Subcutaneous adipose tissue (tissue), 4 donors: ENCODE results near the gene DLG2. TPM values are rescaled to one million over a fixed set of nuclear protein-coding genes. Genes with fewer than 3 reads are reported as not detected.

Experiments
- total RNA-seq, 4 donors: library from RNA; depleted of rRNA; stranded (reverse); fragments of >200 nt; gene quantifications; one replicate each; pipeline ENCODE4 v1.1.0, GENCODE V29; 2016
- TF ChIP-seq, protein P1 (sequence below): fragments of 450-650 bp; IDR thresholded peaks from one replicate; pipeline ENCODE4 v1.5.1; 2016; ENCODE audit warnings: low read depth, mild to moderate bottlenecking, control low read depth, antibody characterized with exemption, moderate library complexity

The DLG2 gene
- total RNA-seq, 4 donors from 2014 or later, result 3.6 to 7.0 (median 6.1) TPM

- TF ChIP-seq, protein P1, sequence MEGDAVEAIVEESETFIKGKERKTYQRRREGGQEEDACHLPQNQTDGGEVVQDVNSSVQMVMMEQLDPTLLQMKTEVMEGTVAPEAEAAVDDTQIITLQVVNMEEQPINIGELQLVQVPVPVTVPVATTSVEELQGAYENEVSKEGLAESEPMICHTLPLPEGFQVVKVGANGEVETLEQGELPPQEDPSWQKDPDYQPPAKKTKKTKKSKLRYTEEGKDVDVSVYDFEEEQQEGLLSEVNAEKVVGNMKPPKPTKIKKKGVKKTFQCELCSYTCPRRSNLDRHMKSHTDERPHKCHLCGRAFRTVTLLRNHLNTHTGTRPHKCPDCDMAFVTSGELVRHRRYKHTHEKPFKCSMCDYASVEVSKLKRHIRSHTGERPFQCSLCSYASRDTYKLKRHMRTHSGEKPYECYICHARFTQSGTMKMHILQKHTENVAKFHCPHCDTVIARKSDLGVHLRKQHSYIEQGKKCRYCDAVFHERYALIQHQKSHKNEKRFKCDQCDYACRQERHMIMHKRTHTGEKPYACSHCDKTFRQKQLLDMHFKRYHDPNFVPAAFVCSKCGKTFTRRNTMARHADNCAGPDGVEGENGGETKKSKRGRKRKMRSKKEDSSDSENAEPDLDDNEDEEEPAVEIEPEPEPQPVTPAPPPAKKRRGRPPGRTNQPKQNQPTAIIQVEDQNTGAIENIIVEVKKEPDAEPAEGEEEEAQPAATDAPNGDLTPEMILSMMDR, result no peak
Measured at GRCh38 chr11:83549984-83550667, 2077.0 kb downstream of the DLG2 start.

GRCh38 chr11:83546368-83546767, 2080.8 kb downstream of the DLG2 start:
- TF ChIP-seq, protein P1, result no peak

- TF ChIP-seq, protein P1, result no peak
Measured at GRCh38 chr11:83545494-83546260, 2081.5 kb downstream of the DLG2 start.

- TF ChIP-seq, protein P1, result no peak
Measured at GRCh38 chr11:83544846-83545245, 2082.3 kb downstream of the DLG2 start.

GRCh38 chr11:83543706-83544439, 2083.3 kb downstream of the DLG2 start:
- TF ChIP-seq, protein P1, result no peak

DNA sequence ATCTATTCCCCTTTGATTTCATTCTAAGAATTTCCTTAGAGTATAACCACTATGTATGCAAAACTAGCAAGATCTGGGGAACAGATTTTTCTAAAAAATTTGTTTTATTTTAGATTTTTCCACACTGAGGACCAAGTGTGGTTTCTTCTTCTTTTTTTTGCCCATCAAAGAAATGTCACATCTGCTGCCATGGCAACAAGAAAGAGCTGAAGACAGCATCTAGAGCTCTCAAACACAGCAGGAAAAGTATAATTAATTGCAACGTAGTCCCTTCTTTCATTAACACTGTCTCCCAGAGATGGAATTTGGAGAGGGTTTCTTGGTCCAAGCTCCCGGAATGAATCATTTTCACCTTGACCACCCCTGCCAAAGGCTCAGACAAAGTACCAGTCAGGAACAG, 2084.3 kb downstream of the DLG2 start:
- TF ChIP-seq, protein P1, result no peak

DNA sequence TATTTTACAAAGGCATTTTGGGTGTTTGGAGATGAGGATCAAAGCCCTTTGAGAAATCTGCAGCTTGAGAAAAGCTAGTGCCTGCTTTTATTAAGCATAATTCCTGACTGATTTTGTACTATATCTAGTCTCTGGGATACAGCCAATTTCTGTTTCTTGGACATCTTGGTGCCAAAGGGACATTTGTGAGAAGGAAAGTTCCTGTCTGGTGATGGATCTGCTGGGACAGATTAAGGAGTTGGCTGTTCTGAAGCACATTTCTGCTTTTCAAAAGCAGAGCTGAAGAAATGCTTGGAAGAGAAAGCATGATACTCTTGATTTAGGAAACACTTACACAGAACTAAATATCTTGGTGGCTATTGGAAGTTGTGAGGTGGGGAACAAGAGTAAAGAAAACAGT, 2086.4 kb downstream of the DLG2 start:
- TF ChIP-seq, protein P1, result no peak
